Activated T-helper 1 cell treated with Interleukin-2 at 50 U/mL for 16 hours (primary cell): ENCODE measurements around the gene CACYBP.
"Not testable (repeated sequence)": the region's sequence is repeated elsewhere in the genome, so short reads cannot be mapped to it uniquely, and the experiment has no call there.

ENCODE experiments used
- DNase-seq: peaks from one replicate; pipeline ENCODE4 v3.0.0-alpha.2; 2020; ENCODE audit warnings: low read depth

CACYBP gene

DNA sequence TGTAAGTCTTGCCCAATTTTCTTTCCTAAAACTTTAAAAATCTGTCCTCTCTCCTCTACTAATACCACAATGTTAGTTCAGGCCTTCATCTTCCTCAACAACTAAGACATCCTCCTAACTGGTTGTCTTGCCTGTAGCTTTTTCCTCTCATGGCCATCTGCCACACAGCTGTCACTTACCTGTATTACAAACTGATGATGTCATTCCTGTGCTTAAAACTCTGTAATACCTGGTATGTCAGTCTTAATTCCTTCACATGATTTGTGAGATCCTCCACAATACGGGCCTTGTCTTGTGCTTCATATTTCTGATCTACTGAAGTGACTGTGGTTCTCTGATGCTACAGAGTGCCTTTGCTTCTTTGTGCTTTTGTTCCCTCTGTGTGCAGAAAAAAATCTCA lies 13.7 kb downstream of the CACYBP start:
- no peak for DNase-seq

DNA sequence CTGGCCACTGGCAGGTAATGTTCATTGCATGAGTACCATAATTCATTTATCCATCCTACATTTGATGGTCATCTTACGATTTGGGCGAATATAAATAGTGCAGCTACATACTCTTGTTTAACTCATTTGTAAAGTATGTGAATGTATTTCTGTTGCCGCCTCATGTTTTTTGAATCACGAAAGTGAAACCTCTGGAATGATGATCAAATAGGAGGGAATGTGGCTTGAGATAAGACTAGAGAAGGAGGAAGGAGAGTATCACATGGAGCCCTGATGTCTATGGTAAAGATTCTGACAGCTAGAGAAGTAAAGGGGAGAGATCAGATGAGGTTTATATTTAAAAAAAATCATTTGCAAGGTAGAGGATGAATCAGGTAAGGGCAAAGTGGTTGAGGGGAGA lies 15.5 kb downstream of the CACYBP start:
- DNase-seq, result no peak

DNA sequence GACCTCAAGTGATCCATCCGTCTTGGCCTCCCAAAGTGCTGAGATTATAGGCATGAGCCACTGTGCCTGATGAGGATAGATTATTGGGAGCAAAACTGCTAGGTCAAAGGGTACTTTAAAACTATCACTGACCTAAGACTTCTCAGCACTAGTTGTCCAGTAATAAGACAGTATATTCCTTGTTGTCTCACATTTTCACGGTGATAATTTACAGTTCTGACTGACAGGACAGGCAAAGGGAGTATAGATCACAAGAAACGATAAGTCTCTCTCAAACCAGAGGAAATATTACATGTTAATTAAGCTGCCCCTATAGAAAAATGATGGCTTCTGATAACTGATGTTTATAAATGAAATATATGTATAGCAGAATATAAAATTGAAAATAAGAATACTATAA lies 19.8 kb downstream of the CACYBP start:
- no peak for DNase-seq

DNA sequence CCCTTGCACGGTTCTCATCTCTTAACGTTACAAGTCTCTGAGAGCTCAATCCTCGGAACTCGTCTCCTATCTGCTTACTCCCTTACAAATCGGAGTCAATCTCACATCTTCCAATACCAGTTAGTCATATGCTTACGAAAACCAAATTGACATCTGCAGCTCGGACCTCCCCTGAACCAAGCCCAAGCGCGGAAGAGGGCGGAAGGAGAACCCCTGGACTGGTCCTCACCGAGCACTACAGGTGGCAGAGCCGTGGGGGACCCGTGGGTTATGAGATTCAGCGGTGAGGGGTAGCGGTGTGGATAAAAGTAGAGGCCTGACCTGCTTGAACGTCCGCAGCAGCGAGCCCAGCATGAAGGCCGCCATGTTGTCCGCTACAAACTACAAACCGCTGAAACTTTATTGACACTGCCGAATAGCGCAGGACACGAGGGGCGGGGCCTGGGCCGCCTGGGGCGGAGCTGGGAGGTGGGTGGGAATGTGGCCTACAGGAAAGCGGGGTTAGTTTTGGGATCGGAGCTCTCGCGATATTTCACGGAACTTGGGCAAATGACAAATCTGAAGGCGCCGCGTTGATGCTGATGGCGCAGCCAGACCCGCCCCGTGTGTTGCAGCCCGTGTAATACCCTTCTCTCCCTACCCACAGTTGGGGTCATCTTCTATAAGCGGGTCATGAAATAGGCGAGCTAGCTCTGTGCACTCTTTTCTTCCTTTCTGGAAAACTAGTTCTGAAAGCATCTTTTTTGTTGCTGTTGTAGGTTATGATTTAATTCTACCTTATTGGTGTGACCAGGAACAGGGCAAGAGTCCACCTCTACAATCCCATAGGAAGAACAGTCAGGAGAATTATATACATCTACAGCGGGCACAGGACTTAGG lies 23.5 kb downstream of the CACYBP start, which contains the start of gene MRPS14:
Gene MRPS14 (minus strand): TSS at position 383 of the 879 bp plus-strand sequence. CDS start 17 bp downstream, at position 366.
- peak; percentile 93 for DNase-seq

DNA sequence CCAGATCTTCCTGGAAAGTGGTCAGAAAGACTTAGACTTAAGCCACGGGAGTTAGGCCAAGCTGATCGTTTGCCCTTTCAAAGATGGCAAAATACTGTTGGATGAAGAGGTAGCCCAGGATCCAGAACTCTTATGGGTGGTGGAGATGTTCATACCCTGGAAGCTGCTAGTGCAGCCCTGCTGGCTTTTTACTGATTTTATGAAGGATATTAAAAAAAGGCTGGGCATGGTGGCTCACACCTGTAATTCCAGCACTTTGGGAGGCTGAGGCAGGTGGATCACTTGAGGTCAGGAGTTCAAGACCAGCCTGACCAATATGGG lies 24.1 kb downstream of the CACYBP start:
- not testable (repeated sequence) for DNase-seq

DNA sequence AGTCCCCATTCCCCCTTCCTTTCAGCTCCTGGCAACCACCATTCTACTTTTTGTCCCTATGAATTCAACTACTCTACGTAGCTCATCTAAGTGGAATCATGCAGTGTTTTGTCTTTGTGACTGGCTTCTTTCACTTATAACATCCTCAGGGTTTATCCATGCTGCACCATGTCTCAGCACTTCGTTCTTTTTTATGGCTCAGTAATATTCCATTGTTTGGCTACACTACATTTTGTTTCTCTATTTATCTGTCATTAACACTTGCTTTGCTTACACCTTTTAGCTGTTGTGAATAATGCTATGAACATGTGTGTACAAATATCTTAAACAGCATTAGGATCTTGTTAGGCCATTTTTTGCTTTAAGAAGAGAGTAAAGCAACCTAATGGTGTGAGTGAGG lies 25.0 kb downstream of the CACYBP start:
- no peak for DNase-seq

DNA sequence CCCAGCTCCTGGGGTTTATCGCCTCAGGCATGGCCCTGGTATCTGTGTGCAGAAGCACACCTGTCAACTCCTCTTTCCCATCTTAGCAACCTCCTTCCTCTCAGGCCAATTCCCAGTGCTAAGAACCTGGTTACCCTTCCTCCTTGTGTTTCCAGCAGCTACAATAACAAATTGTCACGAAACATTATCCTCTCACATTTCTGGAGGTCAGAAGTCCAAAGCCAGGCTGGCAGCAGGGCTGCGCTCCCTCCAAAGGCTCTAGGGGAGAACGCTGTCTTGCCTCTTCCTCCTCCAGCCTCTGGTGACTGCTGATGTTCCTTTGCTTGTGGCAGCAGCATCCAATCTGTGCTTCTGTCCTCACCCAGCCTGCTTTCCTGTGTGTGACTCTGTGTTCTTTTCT lies 34.2 kb downstream of the CACYBP start:
- no peak for DNase-seq

DNA sequence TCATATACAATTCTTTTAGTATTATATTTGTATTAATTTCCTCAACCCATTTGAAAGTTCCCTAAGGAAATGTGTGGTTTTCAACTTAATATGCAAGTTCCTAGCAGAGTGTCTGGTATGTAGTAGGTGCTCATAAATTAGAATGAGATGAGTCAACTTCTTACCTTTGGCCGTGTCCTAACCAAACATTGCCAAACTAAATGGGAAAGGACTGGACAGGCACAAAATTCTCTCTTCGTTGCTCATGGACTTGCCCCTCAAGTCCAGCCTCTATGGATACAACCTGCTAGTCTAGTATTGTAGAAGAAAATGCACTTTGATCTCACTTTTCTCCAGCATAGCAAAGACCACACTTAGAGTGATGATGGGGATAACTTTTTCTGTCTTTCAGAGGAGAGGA lies 35.0 kb downstream of the CACYBP start:
- no peak for DNase-seq

DNA sequence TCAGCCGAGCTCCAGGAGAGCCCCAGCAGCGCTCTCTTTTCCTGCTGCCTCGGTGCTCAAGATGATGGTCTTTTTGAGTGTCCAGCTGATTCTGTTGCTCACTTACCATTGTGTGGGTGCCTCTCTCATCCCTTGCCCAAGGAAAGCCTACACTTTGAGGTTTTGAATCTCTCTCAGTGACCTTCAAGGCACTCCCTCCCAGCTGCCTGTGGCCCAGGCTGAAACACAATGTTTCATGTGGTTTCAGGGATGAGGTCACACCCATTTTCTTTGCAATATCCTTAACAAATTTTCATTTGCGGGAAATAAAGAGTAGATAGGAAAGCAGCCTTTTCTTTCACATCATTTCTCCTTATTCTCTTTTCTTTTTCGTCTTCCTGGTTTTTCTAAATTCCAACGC lies 36.1 kb downstream of the CACYBP start:
- no peak for DNase-seq

DNA sequence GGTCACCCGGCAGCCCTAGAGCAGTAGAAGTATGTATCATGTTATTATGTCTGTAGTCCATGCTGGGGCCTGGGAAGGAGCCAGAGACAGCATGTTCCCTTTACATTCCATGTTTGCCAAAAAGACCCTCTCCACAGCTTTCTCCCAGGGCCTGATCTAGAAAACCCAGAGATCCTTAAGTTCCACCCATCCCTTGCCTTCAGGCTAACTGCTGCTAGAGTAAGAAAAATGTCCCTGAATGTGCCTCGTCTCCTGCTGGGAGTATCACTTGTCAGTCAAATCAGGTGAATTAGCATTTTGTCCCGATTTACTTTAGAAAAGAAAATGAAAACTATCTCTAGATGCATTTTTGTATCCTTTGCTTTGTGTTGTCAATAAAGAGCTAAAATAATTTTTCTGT lies 36.7 kb downstream of the CACYBP start:
- no peak for DNase-seq

DNA sequence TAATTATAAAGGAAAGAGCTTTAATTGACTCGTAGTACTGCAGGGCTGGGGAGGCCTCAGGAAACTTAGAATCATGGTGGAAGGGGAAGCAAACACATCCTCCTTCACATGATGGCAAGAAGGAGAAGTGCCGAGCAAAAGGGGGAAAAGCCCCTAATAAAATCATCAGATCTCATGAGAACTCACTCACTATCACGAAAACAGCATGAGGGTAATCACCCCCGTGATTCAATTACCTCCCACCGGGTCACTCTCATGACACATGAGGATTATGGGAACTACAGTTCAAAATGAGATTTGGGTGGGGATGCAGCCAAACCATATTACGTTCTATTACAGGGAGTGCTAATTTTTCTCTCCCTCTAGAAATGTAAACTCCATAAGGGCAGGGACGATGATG lies 37.7 kb downstream of the CACYBP start:
- no peak for DNase-seq

DNA sequence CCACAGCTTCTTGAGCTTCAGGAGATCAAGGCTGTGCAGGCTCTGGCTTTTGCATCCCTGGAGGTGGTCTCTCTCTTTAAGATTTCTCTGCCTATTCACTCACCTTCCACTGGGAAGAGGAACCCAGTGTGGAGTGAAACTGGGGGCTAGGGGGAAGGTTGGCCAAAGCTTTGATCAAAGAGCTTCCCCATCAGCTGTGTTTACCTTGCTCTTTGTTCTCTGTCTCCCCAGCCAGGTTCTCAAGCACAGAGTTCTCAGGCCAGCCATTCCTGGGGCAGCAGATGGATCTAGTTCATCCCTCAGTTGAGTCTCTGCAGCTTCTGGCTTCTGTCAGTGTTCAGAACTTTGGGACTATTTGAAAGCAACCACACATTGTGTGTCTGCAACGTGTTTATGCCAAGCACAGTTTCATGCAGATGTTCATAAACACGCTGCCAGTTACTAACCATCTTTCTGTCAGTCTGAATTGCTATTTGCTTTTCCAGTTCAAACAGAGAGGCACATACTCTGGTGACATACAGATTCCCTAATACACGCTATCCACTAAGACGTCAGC lies 40.7 kb downstream of the CACYBP start:
- no peak for DNase-seq

DNA sequence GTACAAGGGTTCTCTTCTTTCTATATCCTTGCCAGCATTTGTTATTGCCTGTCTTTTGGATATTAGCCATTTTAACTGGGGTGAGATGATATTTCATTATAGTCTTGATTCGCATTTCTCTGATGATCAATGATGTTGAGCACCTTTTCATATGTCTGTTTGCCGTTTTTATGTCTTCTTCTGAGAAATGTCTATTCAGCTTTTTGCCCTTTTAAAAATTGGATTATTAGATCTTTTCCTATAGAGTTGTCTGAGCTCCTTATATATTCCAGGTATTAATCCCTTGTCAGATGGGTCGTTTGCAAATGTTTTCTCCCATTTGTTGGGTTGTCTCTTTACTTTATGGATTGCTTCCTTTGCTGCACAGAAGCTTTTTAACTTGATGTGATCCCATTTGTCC lies 42.9 kb downstream of the CACYBP start:
- DNase-seq, result no peak

DNA sequence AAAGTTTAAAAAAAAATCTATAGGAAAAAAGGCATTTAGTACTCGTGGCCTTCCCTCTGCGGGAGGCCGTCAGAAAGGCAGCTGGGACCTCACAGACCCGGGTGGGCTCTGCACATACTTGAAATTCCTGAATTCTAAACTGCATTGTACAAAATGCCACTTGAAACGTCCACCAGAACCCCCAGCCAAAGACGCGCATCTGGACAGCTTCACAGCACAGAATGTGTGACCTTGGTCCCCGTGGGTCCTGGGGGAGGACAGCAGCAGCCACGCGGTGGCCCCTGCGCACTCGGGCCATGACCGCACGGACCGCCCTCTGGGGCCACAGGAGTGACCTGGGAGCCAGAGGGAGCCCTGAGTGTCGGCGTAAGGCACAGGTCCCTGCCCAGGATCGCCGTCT lies 44.1 kb downstream of the CACYBP start:
- no peak for DNase-seq

DNA sequence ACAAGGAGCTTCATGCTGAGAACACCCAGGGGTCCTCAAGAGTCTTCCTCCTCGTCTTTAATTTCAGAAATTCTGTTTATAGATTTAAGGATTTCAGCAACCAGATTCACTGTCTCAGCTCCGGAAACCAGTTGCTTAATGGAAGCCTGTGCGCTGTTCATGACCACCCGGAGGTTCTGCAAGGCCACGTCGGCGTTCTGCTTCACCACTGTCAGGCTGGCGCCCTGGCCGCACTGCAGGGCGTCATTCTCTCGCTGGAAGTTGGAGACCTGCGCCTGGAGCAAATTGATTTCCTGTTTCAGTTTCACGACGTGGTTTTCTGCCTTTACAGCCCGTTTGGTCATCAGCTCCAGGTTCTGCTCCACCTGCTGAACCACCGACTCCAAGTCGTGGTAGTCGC lies 44.8 kb downstream of the CACYBP start:
- not testable (repeated sequence) for DNase-seq

DNA sequence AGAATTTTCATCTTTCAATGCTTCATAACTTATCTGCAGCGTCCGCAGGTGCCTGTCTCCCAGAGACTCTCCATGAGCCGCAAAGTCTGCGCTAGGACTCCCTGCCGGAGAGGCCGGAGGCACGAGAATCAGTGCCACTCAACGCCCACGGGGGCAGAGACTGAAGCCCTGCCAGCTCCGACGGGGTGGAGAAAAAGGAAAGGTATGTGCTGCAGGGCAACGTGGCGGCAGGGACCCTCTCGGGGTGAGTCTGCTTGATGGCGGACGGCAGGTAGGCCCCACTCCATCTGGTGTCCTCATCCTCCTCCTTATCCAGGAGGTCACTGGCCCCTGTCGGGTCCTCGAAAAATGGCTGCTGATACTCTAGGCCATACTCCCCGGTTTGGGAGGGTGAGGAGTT lies 45.4 kb downstream of the CACYBP start:
- DNase-seq, result no peak

DNA sequence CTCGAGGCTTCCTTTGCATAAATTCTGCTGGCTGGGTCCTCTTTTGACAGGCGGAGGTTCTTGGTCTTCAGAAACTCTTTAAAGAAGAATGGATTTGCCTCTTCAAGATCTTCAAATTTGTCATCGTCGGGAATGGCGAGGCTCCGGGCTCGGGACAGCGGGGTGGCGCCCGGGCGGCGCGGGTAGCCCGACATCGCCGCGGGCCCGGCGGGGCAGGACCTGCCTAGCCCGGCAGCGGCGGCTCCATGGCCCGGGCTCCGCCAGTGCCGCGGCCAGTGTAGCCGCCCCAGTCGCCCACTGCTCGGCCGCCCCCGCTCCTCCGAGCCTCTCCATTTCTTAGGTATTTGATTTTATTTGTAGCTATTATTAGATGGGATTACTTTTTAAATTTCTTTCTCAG lies 45.8 kb downstream of the CACYBP start:
- DNase-seq, result no peak

DNA sequence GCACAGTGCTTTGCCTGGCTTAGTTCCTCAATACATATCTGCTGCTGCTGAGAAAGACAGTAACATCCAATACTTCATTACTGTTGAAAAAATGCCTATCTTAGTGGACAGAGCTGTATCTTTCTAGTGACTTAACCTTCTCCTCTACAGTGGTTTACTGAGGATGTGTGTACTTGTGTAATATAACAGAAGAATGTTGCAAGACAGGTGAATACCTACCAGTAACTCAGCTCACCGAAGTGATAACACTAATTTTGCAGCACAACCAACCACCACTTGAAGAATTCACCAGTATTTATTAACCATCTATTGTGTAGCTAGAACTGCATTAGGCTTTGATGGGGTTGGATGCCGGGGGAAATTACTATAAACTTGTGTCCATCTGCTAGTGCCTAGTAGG lies 51.2 kb downstream of the CACYBP start:
- no peak for DNase-seq

DNA sequence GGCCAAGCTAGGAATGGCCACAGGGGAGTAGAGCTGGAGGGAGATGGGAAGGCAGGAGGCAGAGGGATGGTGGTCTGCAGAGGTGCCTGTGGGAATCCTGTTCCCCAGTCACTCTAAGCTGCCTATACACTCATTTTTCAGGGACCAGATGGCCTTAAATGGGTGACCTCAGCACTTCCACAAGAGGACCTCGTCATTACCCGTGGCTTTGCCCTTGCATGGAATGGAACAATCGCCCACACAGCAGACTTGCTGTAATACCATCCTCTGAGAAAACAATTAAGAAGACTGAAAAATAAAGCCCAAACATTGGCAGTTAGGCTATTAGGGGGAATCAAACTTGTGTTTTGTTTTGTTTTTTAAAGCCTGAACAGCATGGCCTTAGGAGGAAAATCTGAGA lies 55.0 kb downstream of the CACYBP start:
- DNase-seq, result no peak
